Measurements from ENCODE around the gene CNTN5.

GRCh38 chr11:99068832-99069231 lies 48.1 kb downstream of the CNTN5 start:
- TF ChIP-seq POLR2A (IDR thresholded peaks at IDR 0.05; ENCODE audit: low read length), result no peak
- TF ChIP-seq GATA1 (IDR thresholded peaks at IDR 0.05; ENCODE audit: low read depth, low read length), result no peak
